HepG2 (cell line): ENCODE results near the gene LDAH. TPM values are rescaled to one million over a fixed set of nuclear protein-coding genes. Genes with fewer than 3 reads are reported as not detected.

Experiments used
- AKAP8 ChIP-seq: sonication (generic); formaldehyde crosslinking; IDR thresholded peaks from 2 replicates; pipeline ENCODE4 v1.5.1; 2020; ENCODE audit warnings: mild to moderate bottlenecking, missing genetic modification reagents
- GATAD1 ChIP-seq: IDR thresholded peaks from 2 replicates; pipeline ENCODE4 v1.6.1; 2016; ENCODE audit warnings: missing genetic modification reagents, missing compliant biosample characterization
- HNF1A ChIP-seq, 2 experiments: sonication (generic) in 1 of 2; formaldehyde crosslinking in 1 of 2; IDR thresholded peaks; 2 replicates each; pipeline versions ENCODE4 v1.4.0 to v1.6.1; 2016 to 2020; ENCODE audit warnings: borderline replicate concordance in 1 of 2, low read depth in 1 of 2, mild to moderate bottlenecking in 1 of 2, missing genetic modification reagents in 1 of 2
- KAT8 ChIP-seq: IDR thresholded peaks from 2 replicates; pipeline ENCODE4 v1.6.1; 2016; ENCODE audit warnings: missing genetic modification reagents, missing compliant biosample characterization
- KDM4B ChIP-seq: sonication (generic); formaldehyde crosslinking; IDR thresholded peaks from 2 replicates; pipeline ENCODE4 v1.4.0; 2020; ENCODE audit warnings: missing genetic modification reagents
- MTERF4 ChIP-seq: sonication (generic); formaldehyde crosslinking; IDR thresholded peaks from 2 replicates; pipeline ENCODE4 v1.8.0; 2023; ENCODE audit warnings: mild to moderate bottlenecking, missing genetic modification reagents
- NFE2 ChIP-seq: sonication (generic); formaldehyde crosslinking; IDR thresholded peaks from 2 replicates; pipeline ENCODE4 v1.4.0; 2020; ENCODE audit warnings: missing genetic modification reagents
- RXRB ChIP-seq: IDR thresholded peaks from 2 replicates; pipeline ENCODE4 v1.6.1; 2016; ENCODE audit warnings: borderline replicate concordance, missing genetic modification reagents, missing compliant biosample characterization
- SMYD3 ChIP-seq: sonication (generic); formaldehyde crosslinking; IDR thresholded peaks from 2 replicates; pipeline ENCODE4 v1.8.1; 2023; ENCODE audit warnings: mild to moderate bottlenecking, missing genetic modification reagents
- U2AF1 ChIP-seq: fragments of 200-400 bp; formaldehyde crosslinking; optimal IDR thresholded peaks from 2 replicates; pipeline ENCODE3; 2017; ENCODE audit warnings: mild to moderate bottlenecking, low read depth, low read length
- ZFY ChIP-seq: sonication (generic); formaldehyde crosslinking; IDR thresholded peaks from 2 replicates; pipeline ENCODE4 v1.4.0; 2020; ENCODE audit warnings: missing genetic modification reagents
- ZFYVE20 ChIP-seq: sonication (generic); formaldehyde crosslinking; IDR thresholded peaks from 2 replicates; pipeline ENCODE4 v1.8.0; 2023; ENCODE audit warnings: low read depth, mild to moderate bottlenecking, moderate library complexity, missing genetic modification reagents, borderline replicate concordance
- ZKSCAN8 ChIP-seq: IDR thresholded peaks from 2 replicates; pipeline ENCODE4 v1.6.1; 2016; ENCODE audit warnings: borderline replicate concordance, missing genetic modification reagents, missing compliant biosample characterization
- ZNF136 ChIP-seq: sonication (generic); formaldehyde crosslinking; IDR thresholded peaks from 2 replicates; pipeline ENCODE4 v1.8.1; 2022; ENCODE audit warnings: low read depth, mild to moderate bottlenecking, moderate library complexity, missing genetic modification reagents
- ZNF18 ChIP-seq: sonication (generic); formaldehyde crosslinking; IDR thresholded peaks from 2 replicates; pipeline ENCODE4 v1.8.0; 2022; ENCODE audit warnings: mild to moderate bottlenecking, missing genetic modification reagents; ENCODE audit not compliant: insufficient replicate concordance
- ZNF232 ChIP-seq: sonication (generic); formaldehyde crosslinking; IDR thresholded peaks from 2 replicates; pipeline ENCODE4 v1.4.0; 2020; ENCODE audit warnings: missing genetic modification reagents, borderline replicate concordance
- ZNF33B ChIP-seq: sonication (generic); formaldehyde crosslinking; IDR thresholded peaks from 2 replicates; pipeline ENCODE4 v1.5.1; 2020; ENCODE audit warnings: mild to moderate bottlenecking, missing genetic modification reagents
- ZNF503 ChIP-seq: sonication (generic); formaldehyde crosslinking; IDR thresholded peaks from 2 replicates; pipeline ENCODE4 v1.4.0; 2020; ENCODE audit warnings: missing genetic modification reagents
- ZNF550 ChIP-seq: sonication (generic); formaldehyde crosslinking; IDR thresholded peaks from 2 replicates; pipeline ENCODE4 v1.4.0; 2020; ENCODE audit warnings: mild to moderate bottlenecking, missing genetic modification reagents, borderline replicate concordance
- polyA plus RNA-seq, 8 experiments: library from polyadenylated mRNA; depleted of rRNA in 3 of 8; stranded (reverse) in 7 of 8; unstranded in 1 of 8; fragments of >200 nt; fragmentation: Illumina TruSeq in 4 of 8; extraction: Trizol in 4 of 8; gene quantifications; 2 replicates each; pipeline versions ENCODE4 v1.2.1 to v1.2.3, GENCODE V29; 2011 to 2016; ENCODE audit warnings: low read depth in 4 of 8, missing spikeins in 1 of 8, mixed read lengths in 1 of 8; ENCODE audit not compliant: insufficient read depth in 1 of 8
- total RNA-seq, 5 experiments: library from RNA; depleted of rRNA; stranded (reverse); fragments of >200 nt; fragmentation: Illumina TruSeq; extraction: Trizol; gene quantifications; 2 replicates each; pipeline ENCODE4 v1.2.3, GENCODE V29; 2016; ENCODE audit warnings: low read depth in 1 of 5

LDAH gene
- total and polyA plus RNA-seq, 2 of the 13 experiments (the other 11 are each of a cell fraction or from before 2014, with no cell fraction given) = 28.8 to 46.2 TPM

- TF ChIP-seq ZNF550 (0 out of 2 replicates have a peak, but pooled peaks have one; percentile 37), ZNF136 (CRISPR knock-in tag) (peak; percentile 84; the same call in 1 of the 2 replicates), ZKSCAN8 (CRISPR knock-in tag) (peak; percentile 79; the same call in 1 of the 2 replicates), ZFY (peak; percentile 46), ZNF232 (CRISPR knock-in tag) (no peak), ZFYVE20 (no peak), GATAD1 (CRISPR knock-in tag) (peak; percentile 70), ZNF503 (CRISPR knock-in tag) (no peak), ZNF33B (CRISPR knock-in tag) (peak; percentile 79; the same call in 1 of the 2 replicates), AKAP8 (CRISPR knock-in tag) (peak; percentile 70; the same call in 1 of the 2 replicates), ZNF18 (no peak), KDM4B (peak; percentile 76; the same call in 1 of the 2 replicates), NFE2 (no peak), HNF1A (IDR thresholded peaks at IDR 0.05; ENCODE audit: low read depth) (no peak), HNF1A (CRISPR knock-in tag; IDR thresholded peaks at IDR 0.05; ENCODE audit: borderline replicate concordance) (peak; percentile 74; the same call in 1 of the 2 replicates), SMYD3 (CRISPR knock-in tag) (no peak), RXRB (CRISPR knock-in tag) (peak; percentile 84; the same call in 1 of the 2 replicates), MTERF4 (CRISPR knock-in tag) (peak; percentile 58; the same call in 1 of the 2 replicates), U2AF1 (no peak), KAT8 (peak; percentile 82)
Observed at GRCh38 chr2:20635675-20636584, 187.0 kb downstream of the LDAH start (continued).
